C4-2B (cell line): ENCODE results near the gene TMEM60.
"Not testable (repeated sequence)": the region's sequence is repeated elsewhere in the genome, so short reads cannot be mapped to it uniquely, and the experiment has no call there.

Experiments
- H3K27ac ChIP-seq: fragments of 450-650 bp; 2 replicates; pipeline ENCODE4 v1.5.1; 2017
- ZFX ChIP-seq: fragments of 450-650 bp; IDR thresholded peaks from 2 replicates; pipeline ENCODE4 v1.6.1; 2017
- TF ChIP-seq, protein P1 (sequence below): fragments of 450-650 bp; conservative IDR thresholded peaks from 2 replicates; pipeline ENCODE4 v1.5.1; 2017; ENCODE audit warnings: mild to moderate bottlenecking

The TMEM60 gene

DNA sequence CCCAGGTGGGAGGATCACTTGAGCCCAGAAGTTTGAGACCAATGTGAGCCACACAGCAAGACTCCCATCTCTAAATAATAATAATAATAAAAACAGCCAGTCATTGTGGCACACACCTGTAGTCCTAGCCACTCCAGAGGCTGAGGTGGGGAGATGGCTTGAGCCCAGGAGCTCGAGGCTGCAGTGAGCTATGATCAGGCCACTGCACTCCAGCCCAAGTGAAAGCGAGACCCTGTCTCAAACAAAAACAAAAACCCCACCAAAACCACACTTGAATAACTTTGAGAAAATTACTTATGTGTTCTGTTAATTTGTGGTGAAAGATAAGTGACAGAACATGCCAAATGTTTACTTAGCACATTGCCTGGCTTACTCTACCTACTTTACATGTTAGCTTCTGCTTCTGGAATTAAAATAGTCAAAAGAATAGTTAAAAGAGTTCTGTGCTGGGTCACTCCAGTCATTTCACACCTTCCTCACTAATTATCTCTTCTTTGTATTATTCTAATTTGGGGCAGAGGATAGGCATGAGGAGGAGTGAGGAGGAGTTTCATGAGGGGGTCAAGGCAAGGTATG lies 9.8 kb downstream of the TMEM60 start:
- no peak for TF ChIP-seq ZFX
- TF ChIP-seq, protein P1, sequence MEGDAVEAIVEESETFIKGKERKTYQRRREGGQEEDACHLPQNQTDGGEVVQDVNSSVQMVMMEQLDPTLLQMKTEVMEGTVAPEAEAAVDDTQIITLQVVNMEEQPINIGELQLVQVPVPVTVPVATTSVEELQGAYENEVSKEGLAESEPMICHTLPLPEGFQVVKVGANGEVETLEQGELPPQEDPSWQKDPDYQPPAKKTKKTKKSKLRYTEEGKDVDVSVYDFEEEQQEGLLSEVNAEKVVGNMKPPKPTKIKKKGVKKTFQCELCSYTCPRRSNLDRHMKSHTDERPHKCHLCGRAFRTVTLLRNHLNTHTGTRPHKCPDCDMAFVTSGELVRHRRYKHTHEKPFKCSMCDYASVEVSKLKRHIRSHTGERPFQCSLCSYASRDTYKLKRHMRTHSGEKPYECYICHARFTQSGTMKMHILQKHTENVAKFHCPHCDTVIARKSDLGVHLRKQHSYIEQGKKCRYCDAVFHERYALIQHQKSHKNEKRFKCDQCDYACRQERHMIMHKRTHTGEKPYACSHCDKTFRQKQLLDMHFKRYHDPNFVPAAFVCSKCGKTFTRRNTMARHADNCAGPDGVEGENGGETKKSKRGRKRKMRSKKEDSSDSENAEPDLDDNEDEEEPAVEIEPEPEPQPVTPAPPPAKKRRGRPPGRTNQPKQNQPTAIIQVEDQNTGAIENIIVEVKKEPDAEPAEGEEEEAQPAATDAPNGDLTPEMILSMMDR: no peak

DNA sequence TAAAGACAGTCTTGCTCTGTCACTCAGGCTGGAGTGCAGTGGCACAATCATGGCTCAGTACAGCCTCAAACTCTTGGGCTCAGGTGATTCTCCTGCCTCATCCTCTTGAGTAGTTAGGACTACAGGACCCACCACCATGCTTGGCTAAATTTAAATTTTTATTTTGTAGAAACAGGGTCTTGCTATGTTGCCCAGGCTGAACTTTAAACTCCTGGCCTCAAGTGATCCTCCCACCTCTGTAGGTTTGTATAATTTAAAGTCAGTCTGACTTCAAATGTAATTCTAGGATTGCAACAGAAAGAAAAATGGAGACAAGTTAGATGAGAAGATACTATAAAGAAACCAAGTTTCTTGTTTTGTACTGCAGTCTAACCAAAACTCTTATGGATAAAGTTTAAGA lies 11.5 kb downstream of the TMEM60 start:
- no peak for TF ChIP-seq ZFX
- TF ChIP-seq, protein P1: no peak
- no peak overlapping the region for H3K27ac ChIP-seq

More for the DNA sequence above, 9.8 kb downstream of the TMEM60 start:
- H3K27ac ChIP-seq: no peak overlapping the region

DNA sequence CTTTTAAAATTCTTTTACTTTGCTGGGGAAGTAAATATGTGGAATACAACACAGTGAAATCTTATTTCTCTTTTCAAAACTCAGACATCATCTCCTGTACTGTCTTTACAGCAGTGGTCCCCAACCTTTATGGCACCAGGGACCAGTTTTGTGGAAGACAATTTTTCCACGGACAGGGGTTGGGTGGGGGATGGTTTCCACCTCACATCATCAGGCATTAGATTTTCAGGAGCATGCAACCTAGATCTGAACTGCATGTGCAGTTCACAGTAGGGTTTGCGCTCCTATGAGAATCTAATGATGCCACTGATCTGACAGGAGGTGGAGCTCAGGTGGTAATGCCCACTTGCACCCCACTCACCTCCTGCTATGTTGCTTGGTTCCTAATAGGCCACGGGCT lies 12.2 kb downstream of the TMEM60 start:
- H3K27ac ChIP-seq: no peak overlapping the region

DNA sequence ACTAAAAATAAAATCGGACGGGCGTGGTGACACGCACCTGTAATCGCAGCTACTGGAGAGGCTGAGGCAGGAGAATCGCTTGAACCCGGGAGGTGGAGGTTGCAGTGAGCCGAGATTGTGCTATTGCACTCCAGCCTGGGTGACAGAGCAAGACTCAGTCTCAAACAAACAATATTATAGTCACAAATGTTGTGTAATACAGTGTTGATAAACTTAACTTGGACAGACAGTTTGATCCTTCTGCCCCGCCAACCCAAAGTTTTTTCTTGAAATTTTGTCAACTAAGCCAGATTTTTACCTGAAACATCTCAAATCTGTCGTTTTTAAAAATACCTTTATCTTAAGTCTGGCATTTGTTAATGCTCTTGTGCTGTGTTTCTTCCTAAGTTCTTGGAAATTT lies 13.8 kb downstream of the TMEM60 start:
- not testable (repeated sequence) for H3K27ac ChIP-seq

More for the DNA sequence above, 12.2 kb downstream of the TMEM60 start:
- no peak for TF ChIP-seq ZFX
- TF ChIP-seq, protein P1: no peak

DNA sequence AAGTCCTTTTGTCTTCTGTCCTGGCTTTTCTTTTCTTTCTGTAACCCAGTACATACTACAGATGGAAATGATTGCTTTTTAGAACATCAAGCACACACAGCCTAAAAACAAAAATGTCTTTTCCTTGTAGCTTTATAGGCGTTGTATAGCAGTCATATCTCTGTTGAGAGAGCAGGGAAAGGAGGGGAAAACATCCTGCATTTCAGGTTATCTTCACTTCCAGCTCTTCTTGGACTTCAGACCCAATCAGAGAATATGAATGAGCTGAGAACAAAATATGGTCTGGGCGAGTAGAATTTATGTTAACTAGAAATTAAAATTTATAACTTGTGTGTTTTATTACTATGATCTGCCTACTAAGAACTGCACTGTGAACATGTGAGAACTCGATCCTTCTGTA lies 14.7 kb downstream of the TMEM60 start:
- no peak for TF ChIP-seq ZFX
- TF ChIP-seq, protein P1: no peak
- no peak overlapping the region for H3K27ac ChIP-seq

DNA sequence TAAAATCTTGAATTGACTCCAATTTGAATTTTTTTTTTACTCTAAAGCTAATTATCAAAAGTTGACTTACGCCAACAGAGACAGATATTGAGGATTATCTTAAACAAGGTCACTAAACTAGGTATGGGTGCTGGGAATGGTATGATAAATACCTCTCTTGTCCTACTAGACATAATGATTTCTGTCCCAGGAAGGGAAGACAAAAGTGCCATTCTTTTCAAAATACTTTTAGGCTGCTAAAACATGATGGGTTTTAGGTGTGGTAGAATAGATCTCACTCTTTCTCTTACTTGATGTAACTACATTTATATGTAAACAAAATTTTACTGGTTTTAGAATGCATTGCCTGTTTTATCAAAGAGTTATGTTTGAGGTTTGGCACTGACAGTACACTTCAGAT lies 15.1 kb downstream of the TMEM60 start:
- TF ChIP-seq, protein P1: no peak
- H3K27ac ChIP-seq: no peak overlapping the region

DNA sequence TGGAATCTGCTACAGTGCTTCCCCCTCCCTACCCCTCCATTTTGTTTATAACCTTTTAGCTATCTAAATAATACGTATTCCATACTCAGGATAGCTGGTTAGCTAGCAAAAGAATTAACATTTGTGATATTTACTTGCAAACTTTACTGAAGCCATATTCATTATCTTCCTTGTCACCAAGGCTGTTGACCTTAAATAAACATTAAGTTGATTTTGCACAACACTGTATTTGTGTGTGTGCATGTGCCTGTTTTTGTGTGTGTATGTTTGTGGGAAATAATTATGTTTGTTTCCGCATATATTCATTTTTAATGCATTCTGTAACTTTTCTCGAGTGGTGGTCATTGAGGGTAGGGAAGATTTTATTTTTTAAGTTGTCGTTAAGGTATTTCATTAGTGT lies 15.9 kb downstream of the TMEM60 start:
- TF ChIP-seq ZFX: no peak
- TF ChIP-seq, protein P1: no peak
- no peak overlapping the region for H3K27ac ChIP-seq

DNA sequence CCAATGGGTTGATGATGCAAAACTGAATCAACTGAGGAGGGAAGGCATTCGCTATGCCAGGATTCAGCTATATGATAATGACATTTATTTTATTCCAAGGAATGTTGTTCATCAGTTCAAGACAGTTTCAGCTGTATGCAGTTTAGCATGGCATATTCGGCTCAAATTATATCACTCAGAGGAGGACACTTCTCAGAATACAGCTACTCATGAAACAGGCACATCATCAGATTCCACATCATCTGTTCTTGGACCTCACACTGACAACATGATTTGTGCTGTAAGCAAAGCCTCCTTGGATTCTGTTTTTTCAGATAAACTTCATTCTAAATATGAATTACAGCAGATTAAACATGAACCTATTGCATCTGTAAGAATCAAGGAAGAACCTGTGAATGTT lies 19.7 kb downstream of the TMEM60 start:
- H3K27ac ChIP-seq: no peak overlapping the region

More for the DNA sequence above, 19.7 kb downstream of the TMEM60 start:
- TF ChIP-seq, protein P1: no peak
- no peak for TF ChIP-seq ZFX
